Transverse colon (tissue), 4 donors: ENCODE results near the gene CASP2. TPM values are rescaled to one million over a fixed set of nuclear protein-coding genes. Genes with fewer than 3 reads are reported as not detected.
A peak's percentile ranks its signal among the peaks of the same experiment; 100 is the strongest.

Experiments
- DNase-seq: peaks from one replicate; pipeline ENCODE4 v3.0.0-alpha.2; 2019
- H3K27ac ChIP-seq, 4 donors: fragments of 200-600 bp; sonication (generic); 2 replicates each; pipeline ENCODE4 v1.5.1; 2016 to 2018; ENCODE audit warnings: inconsistent platforms in 4 of 4
- H3K27me3 ChIP-seq: fragments of 200-600 bp; sonication (generic); 2 replicates; pipeline ENCODE4 v1.5.1; 2017; ENCODE audit warnings: inconsistent platforms
- H3K36me3 ChIP-seq, 4 donors: fragments of 200-600 bp; sonication (generic); 2 replicates each; pipeline ENCODE4 v1.5.1; 2017 to 2019; ENCODE audit warnings: inconsistent platforms in 4 of 4
- H3K4me1 ChIP-seq, 4 donors: fragments of 200-600 bp; sonication (generic); 2 replicates each; pipeline ENCODE4 v1.5.1; 2017 to 2020; ENCODE audit warnings: inconsistent platforms in 4 of 4
- H3K4me3 ChIP-seq, 4 donors: fragments of 200-600 bp; sonication (generic); 1 replicate in 1 of 4; 2 replicates in 3 of 4; pipeline versions ENCODE4 v1.5.1 to v1.6.1; 2017 to 2019; ENCODE audit warnings: inconsistent platforms in 4 of 4
- H3K9me3 ChIP-seq, 2 donors: fragments of 200-600 bp; sonication (generic); 2 replicates each; pipeline ENCODE4 v1.5.1; 2017 to 2019; ENCODE audit warnings: inconsistent platforms in 2 of 2
- CTCF ChIP-seq, 5 experiments: fragments of 200-600 bp in 3 of 5; fragments of 450-650 bp in 2 of 5; sonication (generic) in 3 of 5; IDR thresholded peaks; 1 replicate in 2 of 5; 2 replicates in 3 of 5; pipeline ENCODE4 v1.5.1; 2016 to 2017; ENCODE audit warnings: antibody characterized with exemption in 5 of 5, inconsistent platforms in 3 of 5, mild to moderate bottlenecking in 2 of 5, moderate library complexity in 1 of 5
- EP300 ChIP-seq: sonication (generic); formaldehyde crosslinking; IDR thresholded peaks from one replicate; pipeline ENCODE4 v1.6.1; 2017; ENCODE audit warnings: antibody characterized with exemption, low read depth
- POLR2A ChIP-seq: fragments of 450-650 bp; IDR thresholded peaks from one replicate; pipeline ENCODE4 v1.6.1; 2016; ENCODE audit warnings: antibody characterized with exemption, mild to moderate bottlenecking, moderate library complexity
- POLR2AphosphoS5 ChIP-seq, 3 donors: sonication (generic); formaldehyde crosslinking; IDR thresholded peaks; one replicate each; pipeline ENCODE4 v1.6.1; 2016; ENCODE audit warnings: antibody characterized with exemption in 3 of 3
- WGBS, 2 donors: methylation state at CpG; one replicate each; pipeline ENCODE4 v1.1.5; 2018; ENCODE audit warnings: low coverage in 1 of 2; 5-methylcytosine and 5-hydroxymethylcytosine counted together
- in situ Hi-C, 4 donors: fragments of 200-750 bp; cut with MboI; loops; one replicate each; pipeline versions ENCODE4 v1.15.0 to v1.15.1; 2017; ENCODE audit warnings: low sequenced_read_pairs in 3 of 4, low pct_ligation_motif_present in 1 of 4, low pct_unique_long_range_greater_than_20kb in 1 of 4
- intact Hi-C: fragments of 100-400 bp; cut with DNase I; formaldehyde crosslinking; loops from one replicate; pipeline ENCODE4 v1.15.1; 2023; ENCODE audit warnings: low total_unique reads
- total RNA-seq, 4 donors: library from RNA; depleted of rRNA; stranded (reverse); fragments of >200 nt; gene quantifications; one replicate each; pipeline ENCODE4 v1.1.0, GENCODE V29; 2016

CASP2 gene
- total RNA-seq, 4 donors from 2014 or later = 13.5 to 38.9 (median 17.6) TPM

GRCh38 chr7:143305423-143306070 is 17.4 kb downstream of the CASP2 start:
- in situ Hi-C loops (loop anchor here in 1 of 4 donors (10.0 kb wide), 1 partner anchor 61 kb away; no protein-coding TSS in a partner anchor), intact Hi-C loops (loop anchor here (5.0 kb wide), 1 partner anchor 63 kb away; no protein-coding TSS in a partner anchor)
- Histone ChIP-seq H3K9me3 (no peaks in the 10 kb centered on the region), H3K4me3 (no peak overlapping the region), H3K27me3 (no peaks in the 10 kb centered on the region), H3K27ac (no peak overlapping the region), H3K36me3 (peaks cover 0 to 58% (median 23%) of the 10 kb centered on the region in 4 donors), H3K4me1 (peaks cover 0 to 9% (median 3%) of the 10 kb centered on the region in 4 donors)
- TF ChIP-seq POLR2AphosphoS5 (IDR thresholded peaks at IDR 0.05) (peak in 1 of 3 donors; percentile 24), EP300 (no peak), POLR2A (no peak), CTCF (IDR thresholded peaks at IDR 0.05) (peak; percentile 72 to 91 (median 80))
- DNase-seq = peak; percentile 90
- 49 to 60% methylated on average over 5 to 10 of the region's 10 CpGs for WGBS, 2 donors

GRCh38 chr7:143308632-143309031 is 20.5 kb downstream of the CASP2 start:
- in situ Hi-C loops = loop anchor here in 1 of 4 donors (10.0 kb wide), 1 partner anchor 64 kb away; no protein-coding TSS in a partner anchor
- Histone ChIP-seq H3K4me1 (peaks cover 0 to 5% (median 2%) of the 10 kb centered on the region in 4 donors), H3K36me3 (peaks cover 0 to 29% (median 13%) of the 10 kb centered on the region in 4 donors), H3K9me3 (no peaks in the 10 kb centered on the region), H3K27me3 (no peaks in the 10 kb centered on the region), H3K4me3 (no peak overlapping the region), H3K27ac (no peak overlapping the region)
- no peak for TF ChIP-seq EP300
- no peak for TF ChIP-seq CTCF (IDR thresholded peaks at IDR 0.05)
- TF ChIP-seq POLR2A = no peak
- TF ChIP-seq POLR2AphosphoS5 (IDR thresholded peaks at IDR 0.05) = no peak
- DNase-seq = no peak
- intact Hi-C loops = loop anchor here (5.0 kb wide), 1 partner anchor 66 kb away; no protein-coding TSS in a partner anchor
- WGBS, 2 donors = 95% methylated on average over 2 of the region's 2 CpGs; no CpG with 5 or more reads in 1 of the 2 donors

GRCh38 chr7:143314127-143314526 is 26.0 kb downstream of the CASP2 start:
- H3K27me3 ChIP-seq = no peaks in the 10 kb centered on the region
- DNase-seq = no peak
- no peaks in the 10 kb centered on the region for H3K9me3 ChIP-seq
- H3K27ac ChIP-seq = no peak overlapping the region
- H3K4me3 ChIP-seq = no peak overlapping the region
- no peaks in the 10 kb centered on the region for H3K4me1 ChIP-seq
- intact Hi-C loops (no loop called here), in situ Hi-C loops (loop anchor here in 1 of 4 donors (10.0 kb wide), 1 partner anchor 101 kb away; no protein-coding TSS in a partner anchor)
- TF ChIP-seq CTCF (IDR thresholded peaks at IDR 0.05) (no peak), POLR2A (no peak), POLR2AphosphoS5 (IDR thresholded peaks at IDR 0.05) (no peak), EP300 (no peak)
- no peaks in the 10 kb centered on the region for H3K36me3 ChIP-seq

GRCh38 chr7:143315776-143316175 is 27.6 kb downstream of the CASP2 start, which contains the start of gene CLCN1:
Gene CLCN1, plus strand, starts transcription at chr7:143316111. Its CDS starts 102 bp downstream, at chr7:143316213.
- H3K27me3 ChIP-seq = no peaks in the 10 kb centered on the region
- DNase-seq = no peak
- intact Hi-C loops = no loop called here
- WGBS, 2 donors = 79 to 87% methylated on average over 4 to 5 of the region's 5 CpGs
- no peaks in the 10 kb centered on the region for H3K36me3 ChIP-seq
- no peak for TF ChIP-seq POLR2AphosphoS5 (IDR thresholded peaks at IDR 0.05)
- H3K4me3 ChIP-seq = no peak within 1 kb of the TSS
- in situ Hi-C loops = loop anchor here in 1 of 4 donors (10.0 kb wide), 1 partner anchor 99 kb away; no protein-coding TSS in a partner anchor
- H3K27ac ChIP-seq = no peak within 1 kb of the TSS
- peaks cover 0 to 2% (median under 1%) of the 10 kb centered on the region in 4 donors for H3K4me1 ChIP-seq
- no peaks in the 10 kb centered on the region for H3K9me3 ChIP-seq
